Naive thymus-derived CD4-positive, alpha-beta T cell (primary cell): ENCODE results near the gene MED9. TPM values are rescaled to one million over a fixed set of nuclear protein-coding genes. Genes with fewer than 3 reads are reported as not detected.

ENCODE experiments used
- ATAC-seq: fragments of 150-1000 bp; cut with Tn5 transposase; 2 replicates; pipeline ENCODE4 v1.10.0; 2021; ENCODE audit warnings: mild to moderate bottlenecking, moderate library complexity
- CTCF ChIA-PET: fragments of 350-600 bp; sonication (Branson Sonifier 250); formaldehyde crosslinking; loops from one replicate; lab custom pipeline; 2021; ENCODE audit warnings: antibody characterized with exemption; lab: Charles Lee
- POLR2A ChIA-PET: fragments of 350-600 bp; sonication (Branson Sonifier 250); formaldehyde crosslinking; loops from one replicate; lab custom pipeline; 2021; ENCODE audit warnings: antibody characterized with exemption, inconsistent platforms; lab: Charles Lee
- DNase-seq, 9 donors: peaks; one replicate each; pipeline versions ENCODE4 v3.0.0 to v3.0.0-alpha.2; 2020 to 2022; ENCODE audit warnings: mixed read lengths in 1 of 9
- H3K27ac ChIP-seq: one replicate; pipeline ENCODE4 v1.7.0; 2013; ENCODE audit warnings: mild to moderate bottlenecking, low read depth, low read length, moderate library complexity
- H3K27me3 ChIP-seq, 2 donors: one replicate each; pipeline ENCODE4 v1.7.0; 2013; ENCODE audit warnings: low read length in 2 of 2, mild to moderate bottlenecking in 2 of 2, moderate library complexity in 2 of 2; ENCODE audit not compliant: control insufficient read depth in 2 of 2, insufficient read depth in 2 of 2
- H3K36me3 ChIP-seq, 3 experiments: 1 replicate in 2 of 3; 2 replicates in 1 of 3; pipeline ENCODE4 v1.7.0; 2013; ENCODE audit warnings: low read length in 3 of 3, mild to moderate bottlenecking in 3 of 3, moderate library complexity in 1 of 3; ENCODE audit not compliant: insufficient read depth in 3 of 3, control insufficient read depth in 2 of 3
- H3K4me1 ChIP-seq, 2 donors: one replicate each; pipeline ENCODE4 v1.7.0; 2013; ENCODE audit warnings: low read length in 2 of 2, mild to moderate bottlenecking in 2 of 2, moderate library complexity in 1 of 2; ENCODE audit not compliant: control insufficient read depth in 2 of 2, insufficient read depth in 2 of 2
- H3K4me3 ChIP-seq: 2 replicates; pipeline ENCODE4 v1.7.0; 2013; ENCODE audit warnings: mild to moderate bottlenecking, low read length
- H3K9me3 ChIP-seq, 3 experiments: 1 replicate in 2 of 3; 2 replicates in 1 of 3; pipeline ENCODE4 v1.7.0; 2013; ENCODE audit warnings: low read length in 3 of 3; ENCODE audit not compliant: control insufficient read depth in 2 of 3
- H3K27ac Mint-ChIP-seq, 9 donors: one replicate each; pipeline ENCODE4 v1.8.0; 2020 to 2022; ENCODE audit warnings: mixed read lengths in 9 of 9, mild to moderate bottlenecking in 8 of 9, moderate library complexity in 5 of 9, inconsistent platforms in 2 of 9
- H3K27me3 Mint-ChIP-seq, 5 donors: one replicate each; pipeline ENCODE4 v1.8.0; 2021 to 2022; ENCODE audit warnings: mixed read lengths in 5 of 5, mild to moderate bottlenecking in 1 of 5
- H3K36me3 Mint-ChIP-seq, 5 donors: one replicate each; pipeline ENCODE4 v1.8.0; 2020 to 2022; ENCODE audit warnings: mixed read lengths in 5 of 5, mild to moderate bottlenecking in 3 of 5, inconsistent platforms in 1 of 5
- H3K4me1 Mint-ChIP-seq, 7 donors: one replicate each; pipeline ENCODE4 v1.8.0; 2020 to 2022; ENCODE audit warnings: mixed read lengths in 7 of 7, mild to moderate bottlenecking in 3 of 7, inconsistent platforms in 1 of 7
- H3K4me3 Mint-ChIP-seq, 10 donors: one replicate each; pipeline ENCODE4 v1.8.0; 2020 to 2022; ENCODE audit warnings: mild to moderate bottlenecking in 10 of 10, mixed read lengths in 10 of 10, moderate library complexity in 6 of 10, inconsistent platforms in 2 of 10
- H3K9me3 Mint-ChIP-seq, 11 donors: one replicate each; pipeline ENCODE4 v1.8.0; 2020 to 2022; ENCODE audit warnings: mixed read lengths in 11 of 11, mild to moderate bottlenecking in 4 of 11, inconsistent platforms in 1 of 11, moderate library complexity in 1 of 11
- intact Hi-C, 2 donors: fragments of 100-400 bp; cut with micrococcal nuclease; formaldehyde crosslinking; loops; one replicate each; pipeline ENCODE4 v1.15.1; 2023
- polyA plus RNA-seq, 2 donors: library from polyadenylated mRNA; unstranded; fragments of 300-500 nt; fragmentation: Illumina TruSeq; gene quantifications; one replicate each; pipeline ENCODE4 v1.2.3, GENCODE V29; 2021
- total RNA-seq, 6 experiments: library from RNA in 5 of 6; stranded (reverse) in 5 of 6; gene quantifications; 1 replicate in 5 of 6; 2 replicates in 1 of 6; pipeline ENCODE4 v1.2.3 and lab custom pipeline; 2021 to 2026

Gene MED9
- total and polyA plus RNA-seq, 7 experiments from 2014 or later = 14.0 to 24.1 (median 17.2) TPM

DNA sequence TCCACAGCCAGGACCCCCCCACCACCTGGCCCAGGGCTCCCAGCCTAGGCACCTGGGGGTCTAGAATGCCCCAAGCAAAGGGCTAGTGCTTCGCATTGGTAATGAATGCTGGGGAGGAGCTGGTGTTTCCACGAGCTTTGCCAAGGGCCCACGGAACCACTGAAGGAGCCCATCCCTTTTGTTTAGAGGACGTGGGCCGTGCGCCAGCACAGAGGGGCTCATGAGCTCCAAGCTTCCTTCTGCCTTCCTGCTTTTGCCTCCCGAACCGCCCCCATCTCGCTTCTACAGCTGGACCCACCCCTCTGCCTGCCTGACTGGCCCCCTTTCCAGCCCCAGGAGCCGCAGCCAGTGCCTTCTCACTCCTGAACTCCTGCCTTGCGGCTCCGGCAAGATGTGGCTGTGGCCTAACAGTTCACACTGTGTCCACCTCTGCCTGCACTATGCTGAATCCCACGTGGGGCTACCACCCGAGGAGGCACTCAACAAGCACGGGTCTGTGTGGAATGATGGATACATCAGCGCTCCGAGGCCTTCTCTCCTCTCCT lies 51.2 kb downstream of the MED9 start:
- no peaks in the 10 kb centered on the region for H3K36me3 ChIP-seq
- H3K4me1 Mint-ChIP-seq = peaks cover 0 to 3% (median 0%) of the 10 kb centered on the region in 7 donors
- intact Hi-C loops = no loop called here
- H3K27me3 ChIP-seq = no peaks in the 10 kb centered on the region
- ChIA-PET POLR2A (interaction anchor here (0.6 kb wide), 1 partner anchor 61 kb away, joined by 3 read pairs; no protein-coding TSS in a partner anchor), CTCF (no interaction called here)
- DNase-seq = no peak
- H3K27ac Mint-ChIP-seq = no peak overlapping the region
- ATAC-seq = no peak
- peaks cover 0 to 3% (median 0%) of the 10 kb centered on the region in 11 donors for H3K9me3 Mint-ChIP-seq
- H3K36me3 Mint-ChIP-seq = no peaks in the 10 kb centered on the region
- no peak overlapping the region for H3K27ac ChIP-seq
- H3K9me3 ChIP-seq = no peaks in the 10 kb centered on the region
- H3K4me3 ChIP-seq = no peak overlapping the region
- no peak overlapping the region for H3K4me3 Mint-ChIP-seq
- H3K27me3 Mint-ChIP-seq = peaks cover 0 to 3% (median 0%) of the 10 kb centered on the region in 5 donors
- H3K4me1 ChIP-seq = no peaks in the 10 kb centered on the region

DNA sequence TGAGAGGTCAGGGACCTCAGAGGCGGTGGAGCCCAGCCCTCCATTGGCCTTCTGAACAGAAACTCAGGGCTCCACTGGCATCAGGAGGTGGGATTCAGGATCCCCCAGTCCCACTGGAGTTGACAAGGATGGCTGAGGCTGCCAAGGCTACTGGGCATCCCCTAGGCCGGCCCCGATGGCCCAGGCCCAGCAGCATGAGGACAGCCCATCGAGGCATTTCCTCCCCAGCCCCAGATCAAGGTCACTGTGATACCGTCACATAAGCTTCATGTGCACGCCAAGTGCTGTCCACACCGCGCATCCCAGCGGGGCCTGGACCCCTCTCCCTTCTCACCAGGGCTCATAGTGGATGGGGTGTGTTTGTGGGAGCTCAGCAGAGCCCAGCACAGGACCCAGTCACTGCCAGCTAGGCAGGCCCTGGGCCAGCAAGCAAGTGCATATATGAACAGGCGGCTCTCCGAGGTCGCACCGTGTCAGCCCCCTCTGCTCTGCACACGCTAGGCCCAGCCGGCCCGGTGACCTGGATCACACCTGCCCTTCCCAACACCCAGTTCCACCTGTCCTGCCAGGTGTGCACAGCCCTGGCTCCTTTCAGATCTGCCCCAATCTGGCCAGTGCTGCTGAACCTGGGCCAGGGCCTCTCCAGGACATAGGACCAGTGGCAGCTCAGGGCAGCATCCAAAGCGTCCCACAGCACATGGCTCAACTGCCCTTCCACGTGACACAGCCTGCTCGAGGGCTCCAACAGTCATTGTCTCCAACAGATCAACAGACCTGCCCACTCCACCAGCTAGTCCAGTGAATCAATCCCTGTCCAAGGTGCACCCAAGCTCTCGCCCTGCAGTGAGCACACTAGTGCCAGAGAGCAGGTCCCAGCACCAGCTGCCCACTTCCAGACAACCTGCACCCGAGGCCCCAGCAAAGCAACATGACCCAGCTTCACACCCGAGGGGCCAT lies 52.2 kb downstream of the MED9 start:
- Mint-ChIP-seq H3K9me3 (peaks cover 0 to 3% (median 0%) of the 10 kb centered on the region in 11 donors), H3K27me3 (peaks cover 0 to 3% (median 0%) of the 10 kb centered on the region in 5 donors), H3K27ac (no peak overlapping the region), H3K36me3 (no peaks in the 10 kb centered on the region), H3K4me1 (peaks cover 0 to 3% (median 0%) of the 10 kb centered on the region in 7 donors), H3K4me3 (no peak overlapping the region)
- DNase-seq (no peak), ATAC-seq (no peak)
- POLR2A ChIA-PET = no interaction called here
- no peaks in the 10 kb centered on the region for H3K9me3 ChIP-seq
- CTCF ChIA-PET = no interaction called here
- no peak overlapping the region for H3K4me3 ChIP-seq
- no peaks in the 10 kb centered on the region for H3K36me3 ChIP-seq
- no peaks in the 10 kb centered on the region for H3K4me1 ChIP-seq
- no peaks in the 10 kb centered on the region for H3K27me3 ChIP-seq
- intact Hi-C loops = no loop called here
- H3K27ac ChIP-seq = no peak overlapping the region

DNA sequence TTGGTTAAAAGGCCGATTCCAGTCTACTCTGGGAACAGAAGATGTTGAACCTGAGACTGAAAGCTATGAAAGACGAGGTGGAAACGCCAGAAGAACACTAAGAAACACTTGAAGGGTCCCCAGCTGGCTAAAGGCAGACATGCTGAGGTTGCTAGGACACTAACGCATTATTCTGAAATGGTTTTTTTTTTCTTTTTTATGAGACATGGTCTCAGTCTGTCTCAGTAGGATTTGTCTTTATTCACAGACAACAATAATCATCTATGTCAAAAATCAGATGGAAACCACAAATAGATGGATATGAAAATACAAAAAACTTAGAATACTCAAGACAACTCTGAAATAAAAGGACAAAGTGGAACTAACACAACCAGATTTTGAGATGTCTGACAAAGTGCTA lies 54.4 kb downstream of the MED9 start:
- ATAC-seq (no peak), DNase-seq (no peak)
- H3K4me3 Mint-ChIP-seq = no peak overlapping the region
- Histone ChIP-seq H3K36me3 (no peaks in the 10 kb centered on the region), H3K9me3 (no peaks in the 10 kb centered on the region), H3K27ac (no peak overlapping the region), H3K27me3 (no peaks in the 10 kb centered on the region), H3K4me1 (no peaks in the 10 kb centered on the region), H3K4me3 (no peak overlapping the region)
- intact Hi-C loops = no loop called here
- peaks cover 0 to 3% (median 0%) of the 10 kb centered on the region in 5 donors for H3K27me3 Mint-ChIP-seq
- POLR2A ChIA-PET = interaction anchor here (1.2 kb wide), 1 partner anchor 35 kb away, joined by 3 read pairs; the partner anchor contains the start of gene RASD1
- no peak overlapping the region for H3K27ac Mint-ChIP-seq
- H3K36me3 Mint-ChIP-seq = no peaks in the 10 kb centered on the region
- CTCF ChIA-PET = no interaction called here
- H3K4me1 Mint-ChIP-seq = peaks cover 0 to 3% (median 0%) of the 10 kb centered on the region in 7 donors
- H3K9me3 Mint-ChIP-seq = no peaks in the 10 kb centered on the region

DNA sequence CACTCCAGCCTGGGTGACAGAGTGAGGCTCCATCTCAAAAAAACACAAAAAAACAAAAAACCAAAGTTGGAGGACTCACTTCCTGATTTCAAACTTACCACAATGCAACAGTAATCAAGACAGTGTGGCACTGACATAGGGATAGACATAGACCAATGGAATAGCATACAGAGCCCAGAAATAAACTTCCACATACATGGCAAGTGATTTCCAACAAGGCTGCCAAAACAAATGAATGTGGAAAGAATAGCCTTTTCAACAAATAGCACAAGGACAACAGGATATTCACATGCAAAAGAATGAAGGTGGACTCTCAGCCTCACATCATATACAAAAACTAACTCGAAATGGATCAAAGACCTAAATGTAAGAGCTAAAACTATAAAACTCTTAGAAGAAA lies 56.2 kb downstream of the MED9 start:
- ChIA-PET POLR2A (no interaction called here), CTCF (no interaction called here)
- Histone ChIP-seq H3K27ac (no peak overlapping the region), H3K27me3 (no peaks in the 10 kb centered on the region), H3K36me3 (no peaks in the 10 kb centered on the region), H3K4me3 (no peak overlapping the region), H3K9me3 (no peaks in the 10 kb centered on the region), H3K4me1 (no peaks in the 10 kb centered on the region)
- Mint-ChIP-seq H3K4me3 (no peak overlapping the region), H3K9me3 (peaks cover 0 to 1% (median 0%) of the 10 kb centered on the region in 11 donors), H3K4me1 (peaks cover 0 to 3% (median 0%) of the 10 kb centered on the region in 7 donors), H3K27me3 (peaks cover 0 to 3% (median 0%) of the 10 kb centered on the region in 5 donors), H3K36me3 (no peaks in the 10 kb centered on the region), H3K27ac (no peak overlapping the region)
- no peak for ATAC-seq
- no peak for DNase-seq
- intact Hi-C loops = no loop called here

DNA sequence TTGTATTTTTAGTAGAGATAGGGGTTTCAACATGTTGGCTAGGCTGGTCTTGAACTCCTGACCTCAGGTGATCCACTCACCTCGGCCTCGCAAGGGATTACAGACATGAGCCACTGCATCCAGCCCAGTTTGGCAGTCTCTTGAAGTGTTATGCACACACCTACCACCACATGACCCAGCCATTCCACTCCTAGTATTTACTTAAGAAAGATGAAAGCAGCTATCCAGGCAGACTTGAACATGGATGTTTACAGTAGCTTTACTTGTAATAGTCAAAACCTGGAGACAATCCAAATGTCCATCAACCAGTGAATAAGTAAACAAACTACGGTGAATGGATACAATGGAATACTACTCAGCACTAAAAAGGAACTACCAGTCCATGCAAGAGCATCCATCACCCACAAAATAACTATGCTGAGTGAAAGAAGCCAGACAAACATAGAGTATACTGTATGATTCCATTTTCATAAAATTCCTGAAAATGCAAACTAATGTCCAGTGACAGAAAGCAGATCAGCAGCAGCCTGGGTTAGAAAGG lies 57.2 kb downstream of the MED9 start:
- Histone ChIP-seq H3K4me3 (no peak overlapping the region), H3K9me3 (no peaks in the 10 kb centered on the region), H3K27me3 (no peaks in the 10 kb centered on the region), H3K36me3 (no peaks in the 10 kb centered on the region), H3K4me1 (no peaks in the 10 kb centered on the region), H3K27ac (no peak overlapping the region)
- Mint-ChIP-seq H3K4me1 (peaks cover 0 to 3% (median 0%) of the 10 kb centered on the region in 7 donors), H3K27me3 (peaks cover 0 to 3% (median 0%) of the 10 kb centered on the region in 5 donors), H3K27ac (no peak overlapping the region), H3K9me3 (peaks cover 0 to 1% (median 0%) of the 10 kb centered on the region in 11 donors), H3K4me3 (no peak overlapping the region), H3K36me3 (no peaks in the 10 kb centered on the region)
- intact Hi-C loops = no loop called here
- no peak for DNase-seq
- CTCF ChIA-PET = no interaction called here
- no peak for ATAC-seq
- POLR2A ChIA-PET = no interaction called here

DNA sequence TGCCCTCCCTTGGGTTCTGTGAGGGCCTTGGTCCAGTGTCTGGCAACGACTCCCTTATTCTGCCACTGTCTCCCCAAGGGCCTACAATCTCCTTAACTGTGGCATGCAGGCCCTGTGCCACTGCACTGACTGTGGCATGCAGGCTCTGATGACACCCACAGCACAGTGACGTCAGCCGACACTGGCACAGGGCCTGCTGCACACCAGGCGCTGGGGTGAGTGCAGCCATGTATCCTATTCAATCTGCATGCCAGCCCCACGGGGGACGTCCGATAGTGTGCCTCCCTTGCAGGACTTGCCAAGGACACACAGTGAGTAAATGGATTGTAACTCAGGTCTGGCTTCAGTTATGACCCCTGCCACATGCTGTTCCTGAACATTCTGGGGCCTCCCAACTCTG lies 59.2 kb downstream of the MED9 start:
- H3K9me3 Mint-ChIP-seq = peaks cover 0 to 1% (median 0%) of the 10 kb centered on the region in 11 donors
- peaks cover 0 to 3% (median 0%) of the 10 kb centered on the region in 7 donors for H3K4me1 Mint-ChIP-seq
- ChIA-PET CTCF (interaction anchor here (0.6 kb wide), 1 partner anchor 277 kb away, joined by 3 read pairs; no protein-coding TSS in a partner anchor), POLR2A (no interaction called here)
- ATAC-seq (no peak), DNase-seq (no peak)
- intact Hi-C loops = no loop called here
- H3K4me3 ChIP-seq = no peak overlapping the region
- no peaks in the 10 kb centered on the region for H3K36me3 ChIP-seq
- H3K36me3 Mint-ChIP-seq = no peaks in the 10 kb centered on the region
- H3K27ac ChIP-seq = no peak overlapping the region
- no peak overlapping the region for H3K27ac Mint-ChIP-seq
- peaks cover 0 to 3% (median 0%) of the 10 kb centered on the region in 5 donors for H3K27me3 Mint-ChIP-seq
- no peaks in the 10 kb centered on the region for H3K4me1 ChIP-seq
- no peaks in the 10 kb centered on the region for H3K27me3 ChIP-seq
- H3K9me3 ChIP-seq = no peaks in the 10 kb centered on the region
- no peak overlapping the region for H3K4me3 Mint-ChIP-seq
